SU-DHL-6 (cell line): ENCODE data around the gene ART4.

Experiments used
- CTCF ChIP-seq: fragments of 200-600 bp; sonication (generic); IDR thresholded peaks from one replicate; pipeline ENCODE4 v1.5.1; 2017; ENCODE audit warnings: antibody characterized with exemption, mild to moderate bottlenecking, low read length, moderate library complexity; ENCODE audit not compliant: insufficient read depth, poor library complexity, severe bottlenecking
- EZH2phosphoT487 ChIP-seq: fragments of 200-600 bp; sonication (generic), shearing (Covaris generic); conservative IDR thresholded peaks from 2 replicates; pipeline ENCODE4 v1.6.1; 2018; ENCODE audit warnings: mild to moderate bottlenecking, antibody characterized with exemption, low read length, moderate library complexity, mixed read lengths

- TF ChIP-seq CTCF (no peak), EZH2phosphoT487 (no peak)
Measured at GRCh38 chr12:14846042-14846587, 2.8 kb upstream of the ART4 start.
